Lung (tissue), 16 donors: Measurements from ENCODE around the gene CSF2RB. TPM values are rescaled to one million over a fixed set of nuclear protein-coding genes. Genes with fewer than 3 reads are reported as not detected.

Experiments used
- ATAC-seq: fragments of 200-7000 bp; cut with Tn5 transposase; one replicate; pipeline ENCODE4 v1.9.1; 2020; ENCODE audit warnings: moderate number of reproducible peaks; ENCODE audit not compliant: insufficient read depth, low FRiP score
- DNase-seq, 3 donors: peaks; one replicate each; pipeline ENCODE4 v3.0.0-alpha.2; 2013 to 2017
- H3K27ac ChIP-seq, 2 donors: one replicate each; pipeline ENCODE4 v1.5.1; 2013; ENCODE audit warnings: mild to moderate bottlenecking in 2 of 2, moderate library complexity in 2 of 2, control low read depth in 1 of 2, inconsistent platforms in 1 of 2, low read depth in 1 of 2, low read length in 1 of 2
- H3K27me3 ChIP-seq, 3 donors: one replicate each; pipeline ENCODE4 v1.5.1; 2013; ENCODE audit warnings: low read length in 2 of 3; ENCODE audit not compliant: control insufficient read depth in 3 of 3, insufficient read depth in 3 of 3
- H3K36me3 ChIP-seq, 4 donors: one replicate each; pipeline ENCODE4 v1.5.1; 2013; ENCODE audit warnings: low read length in 4 of 4, mild to moderate bottlenecking in 1 of 4, moderate library complexity in 1 of 4; ENCODE audit not compliant: control insufficient read depth in 4 of 4, insufficient read depth in 4 of 4
- H3K4me1 ChIP-seq, 5 donors: one replicate each; pipeline ENCODE4 v1.5.1; 2013; ENCODE audit warnings: low read length in 5 of 5, mild to moderate bottlenecking in 2 of 5, moderate library complexity in 1 of 5; ENCODE audit not compliant: control insufficient read depth in 5 of 5, insufficient read depth in 5 of 5
- H3K4me3 ChIP-seq: one replicate; pipeline ENCODE4 v1.5.1; 2013; ENCODE audit warnings: mild to moderate bottlenecking, control low read depth, moderate library complexity
- H3K9ac ChIP-seq, 2 donors: one replicate each; pipeline ENCODE4 v1.5.1; 2013; ENCODE audit warnings: low read length in 2 of 2, control low read depth in 1 of 2; ENCODE audit not compliant: insufficient read depth in 1 of 2
- H3K9me3 ChIP-seq, 4 donors: one replicate each; pipeline ENCODE4 v1.5.1; 2013; ENCODE audit warnings: low read length in 3 of 4, mild to moderate bottlenecking in 1 of 4, moderate library complexity in 1 of 4; ENCODE audit not compliant: control insufficient read depth in 4 of 4, insufficient read depth in 3 of 4
- WGBS, 2 donors: extraction: QIAGEN DNeasy Blood & Tissue Kit; methylation state at CpG; one replicate each; pipeline ENCODE4 v1.1.7; 2013; 5-methylcytosine and 5-hydroxymethylcytosine counted together
- long read RNA-seq, 5 donors: transcript quantifications; one replicate each; lab custom pipeline, GENCODE V29; 2026
- polyA plus RNA-seq, 2 donors: library from polyadenylated mRNA; stranded (reverse); fragments of 200-250 nt; gene quantifications; one replicate each; pipeline ENCODE4 v1.2.1, GENCODE V29; 2013
- total RNA-seq, 2 donors: library from RNA; depleted of rRNA in 1 of 2; stranded (reverse); fragments of >200 nt in 1 of 2; gene quantifications; one replicate each; pipeline ENCODE4 v1.2.1, GENCODE V29; 2014 to 2021
- TF ChIP-seq, protein P1 (sequence below): IDR thresholded peaks from 2 replicates; pipeline ENCODE4 v1.5.1; 2012; ENCODE audit warnings: mild to moderate bottlenecking; ENCODE audit errors: control extremely low read depth, extremely low read depth
- donor health status: control.
- donor health status: control.
- donor health status: Bipolar disorder and iron deficiency.
- donor health status: healthy.
- donor health status: DM: yes; HTN: yes; CAD: no.

CSF2RB gene
- 10 to 100 TPM; 14.3 to 26.8 TPM for total RNA-seq
- polyA plus RNA-seq = 10 to 100 TPM in 1 of 2 donors, 1 to 10 TPM in 1; 6.6 to 72.8 TPM
- long read RNA-seq, donor 1 = 0 reads
- long read RNA-seq, donor 2 = 0 reads
- long read RNA-seq, donor 3 = 0 reads
- long read RNA-seq, donor 4 = 0 reads
- long read RNA-seq, donor 5 = 0 reads

DNA sequence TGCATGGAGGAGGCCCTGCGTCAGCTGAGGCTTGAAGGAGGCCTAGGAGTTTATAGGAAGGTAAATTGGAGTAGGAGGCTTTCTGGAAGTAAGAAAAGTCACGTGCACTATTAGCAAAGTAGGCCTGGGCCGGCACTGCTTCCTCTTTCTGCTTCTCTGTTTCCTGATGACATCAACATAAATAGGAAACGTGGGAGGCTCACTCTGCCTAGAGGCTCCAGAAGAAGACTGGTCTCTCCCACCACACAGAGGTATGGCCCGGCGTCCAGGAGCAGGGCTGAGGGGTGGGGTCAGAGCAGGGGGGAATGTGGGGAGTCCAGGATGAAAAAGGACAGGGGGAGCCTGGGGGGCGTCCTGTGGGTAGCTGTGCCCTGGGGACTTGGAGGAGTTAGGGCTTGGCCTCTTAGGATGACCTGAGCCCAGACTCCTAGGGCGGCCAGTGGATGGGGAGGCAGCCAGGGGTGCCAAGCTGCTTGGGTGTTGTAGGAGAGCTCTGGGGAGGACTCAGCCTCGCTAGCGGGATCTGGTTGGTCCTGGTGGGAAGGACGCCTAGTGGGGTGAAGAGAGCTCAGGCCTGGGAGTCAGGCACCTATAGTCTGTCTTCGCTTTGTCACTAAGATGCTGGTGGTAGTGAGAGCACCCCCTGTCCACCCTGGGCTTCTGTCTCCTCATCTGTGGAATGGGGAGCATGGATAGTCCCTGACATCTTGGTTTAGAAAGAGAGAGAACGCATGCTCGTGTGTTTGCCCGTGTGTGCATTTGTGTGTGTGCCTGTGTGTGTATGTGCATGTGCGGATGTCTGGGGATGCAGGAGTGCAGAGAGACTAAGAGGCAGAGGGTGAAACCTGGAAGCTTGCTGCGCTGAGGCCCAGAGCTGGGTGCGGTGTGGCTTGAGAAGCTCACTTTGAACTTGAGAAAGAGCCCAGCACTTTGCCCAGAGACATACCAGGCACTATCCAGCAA, at the start of gene CSF2RB:
TSS of gene CSF2RB (plus strand) at position 202 of the 963 bp plus-strand sequence. CDS start 8,580 bp downstream, outside the sequence.
- Histone ChIP-seq H3K9me3 (no peaks in the 10 kb centered on the region), H3K36me3 (no peaks in the 10 kb centered on the region), H3K9ac (no peak within 1 kb of the TSS), H3K27me3 (no peaks in the 10 kb centered on the region), H3K27ac (peak within 1 kb of the TSS in 1 of 2 donors; percentile 62), H3K4me1 (peaks cover 0 to 10% (median 0%) of the 10 kb centered on the region in 5 donors), H3K4me3 (peak within 1 kb of the TSS; percentile 21)
- peak; percentile 60 for ATAC-seq
- DNase-seq = peak in 2 of 3 donors; percentile 17 to 37
- 39 to 51% methylated on average over 18 of the region's 18 CpGs for WGBS, 2 donors
- TF ChIP-seq, protein P1, sequence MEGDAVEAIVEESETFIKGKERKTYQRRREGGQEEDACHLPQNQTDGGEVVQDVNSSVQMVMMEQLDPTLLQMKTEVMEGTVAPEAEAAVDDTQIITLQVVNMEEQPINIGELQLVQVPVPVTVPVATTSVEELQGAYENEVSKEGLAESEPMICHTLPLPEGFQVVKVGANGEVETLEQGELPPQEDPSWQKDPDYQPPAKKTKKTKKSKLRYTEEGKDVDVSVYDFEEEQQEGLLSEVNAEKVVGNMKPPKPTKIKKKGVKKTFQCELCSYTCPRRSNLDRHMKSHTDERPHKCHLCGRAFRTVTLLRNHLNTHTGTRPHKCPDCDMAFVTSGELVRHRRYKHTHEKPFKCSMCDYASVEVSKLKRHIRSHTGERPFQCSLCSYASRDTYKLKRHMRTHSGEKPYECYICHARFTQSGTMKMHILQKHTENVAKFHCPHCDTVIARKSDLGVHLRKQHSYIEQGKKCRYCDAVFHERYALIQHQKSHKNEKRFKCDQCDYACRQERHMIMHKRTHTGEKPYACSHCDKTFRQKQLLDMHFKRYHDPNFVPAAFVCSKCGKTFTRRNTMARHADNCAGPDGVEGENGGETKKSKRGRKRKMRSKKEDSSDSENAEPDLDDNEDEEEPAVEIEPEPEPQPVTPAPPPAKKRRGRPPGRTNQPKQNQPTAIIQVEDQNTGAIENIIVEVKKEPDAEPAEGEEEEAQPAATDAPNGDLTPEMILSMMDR = no peak

DNA sequence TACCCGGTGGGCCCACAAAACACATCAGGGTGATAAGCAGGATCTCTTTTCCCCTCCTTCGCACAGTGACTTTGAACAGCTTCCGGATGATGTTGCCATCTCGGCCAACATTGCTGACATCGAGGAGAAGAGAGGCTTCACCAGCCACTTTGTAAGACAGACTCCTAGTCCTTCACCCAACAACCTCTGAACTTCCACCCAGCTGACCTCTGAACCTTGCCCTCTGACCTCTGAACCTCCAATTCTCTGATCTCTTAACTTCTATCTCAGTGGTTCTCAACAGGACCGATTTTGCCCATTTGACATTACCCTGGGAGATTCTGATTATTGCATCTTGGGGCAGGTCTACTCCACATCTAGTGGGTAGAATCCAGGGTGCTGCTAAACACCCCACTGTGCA, 49.4 kb upstream of the CSF2RB start:
- H3K9me3 ChIP-seq = no peaks in the 10 kb centered on the region
- no peak overlapping the region for H3K4me3 ChIP-seq
- ATAC-seq = no peak
- H3K4me1 ChIP-seq = no peaks in the 10 kb centered on the region
- H3K27me3 ChIP-seq = peaks cover 0 to 4% (median 0%) of the 10 kb centered on the region in 3 donors
- TF ChIP-seq, protein P1 = no peak
- no peaks in the 10 kb centered on the region for H3K36me3 ChIP-seq
- no peak for DNase-seq
- no peak overlapping the region for H3K9ac ChIP-seq
- 61 to 79% methylated on average over 6 of the region's 6 CpGs for WGBS, 2 donors
- H3K27ac ChIP-seq = no peak overlapping the region

DNA sequence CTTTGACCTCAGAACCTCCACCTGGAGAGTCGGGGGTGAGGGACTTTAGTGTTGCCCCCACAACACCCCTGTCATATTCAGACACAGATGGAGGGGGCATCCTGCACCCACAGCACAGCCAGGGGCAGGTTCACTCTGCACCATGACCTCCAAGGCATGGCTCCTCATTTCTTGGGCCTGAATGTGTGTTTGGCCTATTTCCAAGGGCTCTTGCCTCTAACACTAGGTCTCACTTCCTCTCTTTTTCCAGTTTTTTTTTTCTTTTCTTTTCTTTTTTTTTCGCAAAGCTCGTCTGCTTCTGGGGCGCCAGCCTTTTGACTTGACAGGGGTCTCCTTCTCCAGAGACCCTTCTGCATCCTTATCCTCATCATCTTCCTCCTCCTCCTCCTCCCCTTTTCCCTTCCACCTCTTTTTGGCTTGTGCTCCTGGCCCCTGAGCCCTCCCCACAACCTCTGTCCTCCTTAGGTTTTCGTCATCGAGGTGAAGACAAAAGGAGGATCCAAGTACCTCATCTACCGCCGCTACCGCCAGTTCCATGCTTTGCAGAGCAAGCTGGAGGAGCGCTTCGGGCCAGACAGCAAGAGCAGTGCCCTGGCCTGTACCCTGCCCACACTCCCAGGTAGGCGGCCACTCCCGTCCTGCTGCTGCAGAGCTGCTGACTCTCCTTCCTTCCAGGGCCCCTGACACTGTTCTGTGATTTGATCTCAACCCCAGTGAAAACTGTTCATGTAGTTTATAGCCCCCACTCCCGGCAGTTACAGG, 48.8 kb upstream of the CSF2RB start:
- TF ChIP-seq, protein P1 = no peak
- H3K9me3 ChIP-seq = no peaks in the 10 kb centered on the region
- whole genome bisulfite sequencing, 2 donors = 66 to 71% methylated on average over 14 of the region's 14 CpGs
- H3K4me3 ChIP-seq = no peak overlapping the region
- H3K27me3 ChIP-seq = peaks cover 0 to 4% (median 0%) of the 10 kb centered on the region in 3 donors
- H3K27ac ChIP-seq = no peak overlapping the region
- no peak overlapping the region for H3K9ac ChIP-seq
- H3K36me3 ChIP-seq = no peaks in the 10 kb centered on the region
- no peaks in the 10 kb centered on the region for H3K4me1 ChIP-seq
- DNase-seq = no peak
- ATAC-seq = no peak
